Endothelial cell of umbilical vein (primary cell): ENCODE data around the gene RAB21. TPM values are rescaled to one million over a fixed set of nuclear protein-coding genes. Genes with fewer than 3 reads are reported as not detected.

Experiments
- BruUV-seq: library from RNA; stranded (reverse); fragments of 400-500 nt; replicated peaks from 2 replicates; lab custom pipeline; 2021; lab: Mats Ljungman, UMichigan
- CTCF ChIA-PET: fragments of 300-600, 350-600 bp; sonication (Branson Sonifier 250); formaldehyde crosslinking; loops from one replicate; lab custom pipeline; 2021; ENCODE audit warnings: antibody characterized with exemption, inconsistent platforms; lab: Charles Lee
- POLR2A ChIA-PET: fragments of 300-600, 350-600 bp; sonication (Branson Sonifier 250); formaldehyde crosslinking; loops from one replicate; lab custom pipeline; 2021; ENCODE audit warnings: antibody characterized with exemption, inconsistent platforms; lab: Charles Lee
- DNase-seq: peaks from one replicate; pipeline ENCODE4 v3.0.0-alpha.2; 2011; ENCODE audit warnings: low read depth, low spot score
- FAIRE-seq: peaks from 2 replicates; lab custom pipeline; 2011; peaks lifted over from hg19 to GRCh38; lab: Jason Lieb, UNC
- H2AFZ ChIP-seq: 2 replicates; pipeline ENCODE4 v1.6.0; 2012; ENCODE audit warnings: low read depth, low read length, control low read depth, inconsistent platforms
- H3K27ac ChIP-seq: 2 replicates; pipeline ENCODE4 v1.5.1; 2011; ENCODE audit warnings: low read depth, mild to moderate bottlenecking, control low read depth, low read length, moderate library complexity; ENCODE audit not compliant: insufficient read depth
- H3K27me3 ChIP-seq, 2 experiments: 2 replicates each; pipeline versions ENCODE4 v1.6.0 to v1.6.1; 2011; ENCODE audit warnings: low read length in 2 of 2, mixed read lengths in 1 of 2; ENCODE audit not compliant: control insufficient read depth in 2 of 2, insufficient read depth in 2 of 2
- H3K36me3 ChIP-seq, 2 experiments: 2 replicates in 1 of 2; 3 replicates in 1 of 2; pipeline ENCODE4 v1.5.1; 2011; ENCODE audit warnings: low read length in 2 of 2, mild to moderate bottlenecking in 1 of 2, moderate library complexity in 1 of 2; ENCODE audit not compliant: control insufficient read depth in 2 of 2, insufficient read depth in 2 of 2; ENCODE audit errors: extremely low read depth in 1 of 2
- H3K4me1 ChIP-seq: 3 replicates; pipeline ENCODE4 v1.5.1; 2011; ENCODE audit warnings: mild to moderate bottlenecking, low read length; ENCODE audit not compliant: control insufficient read depth, insufficient read depth; ENCODE audit errors: extremely low read depth
- H3K4me2 ChIP-seq: 2 replicates; pipeline ENCODE4 v1.6.1; 2011; ENCODE audit warnings: low read length, control low read depth, mixed read lengths; ENCODE audit not compliant: insufficient read depth
- H3K4me3 ChIP-seq, 3 experiments: fragments of 200-600 bp in 1 of 3; sonication (generic), shearing (Covaris generic) in 1 of 3; replicated peaks in 1 of 3; 2 replicates each; pipeline ENCODE4 v1.5.1; 2011 to 2016; ENCODE audit warnings: control low read depth in 3 of 3, low read length in 3 of 3, mild to moderate bottlenecking in 2 of 3, inconsistent platforms in 1 of 3, low read depth in 1 of 3, moderate library complexity in 1 of 3; ENCODE audit not compliant: insufficient read depth in 1 of 3
- H3K79me2 ChIP-seq: 2 replicates; pipeline ENCODE4 v1.6.0; 2012; ENCODE audit warnings: low read length, inconsistent platforms; ENCODE audit not compliant: control insufficient read depth, insufficient read depth
- H3K9ac ChIP-seq: replicated peaks from 2 replicates; pipeline ENCODE3; 2011; ENCODE audit warnings: low read length, control low read depth; ENCODE audit not compliant: insufficient read depth; ENCODE audit errors: extremely low read depth
- H3K9me1 ChIP-seq: replicated peaks from 3 replicates; pipeline ENCODE4 v1.6.0; 2011; ENCODE audit warnings: mild to moderate bottlenecking, low read length; ENCODE audit not compliant: control insufficient read depth, insufficient read depth; ENCODE audit errors: extremely low read depth
- H3K9me3 ChIP-seq: replicated peaks from 2 replicates; pipeline ENCODE4 v1.5.1; 2012; ENCODE audit warnings: low read length, inconsistent platforms; ENCODE audit not compliant: control insufficient read depth, insufficient read depth
- H4K20me1 ChIP-seq: replicated peaks from 2 replicates; pipeline ENCODE3; 2011; ENCODE audit warnings: mild to moderate bottlenecking, low read length; ENCODE audit not compliant: control insufficient read depth, insufficient read depth; ENCODE audit errors: extremely low read depth
- EZH2 ChIP-seq: IDR thresholded peaks from 2 replicates; pipeline ENCODE4 v1.6.1; 2012; ENCODE audit warnings: borderline replicate concordance, low read depth, mild to moderate bottlenecking, moderate library complexity, low read length, inconsistent platforms; ENCODE audit not compliant: severe bottlenecking
- FOS ChIP-seq: IDR thresholded peaks from 2 replicates; pipeline ENCODE4 v1.6.1; 2011; ENCODE audit warnings: mild to moderate bottlenecking, low read length, moderate library complexity, borderline replicate concordance; ENCODE audit not compliant: insufficient read depth
- GATA2 ChIP-seq: IDR thresholded peaks from 2 replicates; pipeline ENCODE4 v1.7.0; 2011; ENCODE audit warnings: low read depth, mild to moderate bottlenecking, moderate library complexity, mixed read lengths, low read length; ENCODE audit not compliant: insufficient read length, insufficient read depth
- JUN ChIP-seq: IDR thresholded peaks from 2 replicates; pipeline ENCODE4 v1.6.1; 2011; ENCODE audit warnings: borderline replicate concordance, low read depth; ENCODE audit not compliant: insufficient read length, insufficient read depth
- MYC ChIP-seq: IDR thresholded peaks from one replicate; pipeline ENCODE4 v1.6.1; 2011; ENCODE audit warnings: mild to moderate bottlenecking, low read depth, low read length
- POLR2A ChIP-seq: IDR thresholded peaks from 2 replicates; pipeline ENCODE4 v1.6.1; 2012; ENCODE audit warnings: low read depth, mild to moderate bottlenecking, control low read depth, low read length
- POLR2AphosphoS5 ChIP-seq: IDR thresholded peaks from 2 replicates; pipeline ENCODE4 v1.6.1; 2012; ENCODE audit warnings: low read depth, mild to moderate bottlenecking, control low read depth, low read length, moderate library complexity; ENCODE audit not compliant: insufficient read depth
- dilution Hi-C: fragments of 300-500 bp; cut with MboI; formaldehyde crosslinking; loops from one replicate; pipeline ENCODE4 v1.15.0; 2019; ENCODE audit warnings: low sequenced_read_pairs; ENCODE audit not compliant: extremely low pct_ligation_motif_present
- intact Hi-C: fragments of 100-400 bp; cut with micrococcal nuclease; formaldehyde crosslinking; loops from one replicate; pipeline ENCODE4 v1.10.0; 2022
- polyA plus RNA-seq, 4 experiments: library from polyadenylated mRNA; depleted of rRNA in 3 of 4; stranded (reverse) in 3 of 4; unstranded in 1 of 4; fragments of >200 nt; gene quantifications; 2 replicates each; pipeline versions ENCODE4 v1.2.1 to v1.2.3, GENCODE V29; 2011 to 2012; ENCODE audit warnings: missing spikeins in 1 of 4
- total RNA-seq: library from RNA; stranded (reverse); gene quantifications from 2 replicates; pipeline ENCODE4 v1.2.3, GENCODE V29; 2021
- TF ChIP-seq, protein P1 (sequence below), 2 donors: IDR thresholded peaks; 1 replicate in 1 of 2; 2 replicates in 1 of 2; pipeline ENCODE4 v1.5.1; 2011; ENCODE audit warnings: low read length in 2 of 2, mild to moderate bottlenecking in 2 of 2, moderate library complexity in 2 of 2, control low read depth in 1 of 2, inconsistent platforms in 1 of 2, low read depth in 1 of 2; ENCODE audit not compliant: insufficient read depth in 1 of 2; ENCODE audit errors: extremely low read depth in 1 of 2
- TF ChIP-seq, protein P2 (sequence below): IDR thresholded peaks from 2 replicates; pipeline ENCODE4 v1.6.1; 2011; ENCODE audit not compliant: insufficient read depth, insufficient read length

The RAB21 gene
- total and polyA plus RNA-seq, 2 donors (not counting 3 experiments of a cell fraction or from before 2014, with no cell fraction given) = 1.8 to 49.6 TPM

DNA sequence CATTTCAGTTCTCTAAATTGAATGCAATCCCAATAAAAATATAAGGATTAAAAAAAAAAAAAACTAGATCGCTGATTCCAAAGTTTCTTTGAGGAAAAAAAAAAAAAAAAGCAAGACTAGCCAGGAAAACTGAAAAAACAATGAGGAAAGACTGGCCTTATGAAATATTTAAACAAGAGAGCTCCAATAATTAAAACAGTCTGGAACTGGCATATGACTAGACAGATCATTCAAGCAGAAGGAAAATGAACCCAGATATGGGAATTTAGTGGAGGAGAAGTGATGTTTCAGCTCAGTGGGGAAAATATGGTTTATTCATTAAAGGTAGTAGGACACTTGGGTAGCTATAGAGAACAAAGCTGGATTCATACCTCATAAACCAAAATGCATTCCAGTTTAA, 42.9 kb downstream of the RAB21 start:
- intact Hi-C loops (no loop called here), dilution Hi-C loops (no loop called here)
- no peak overlapping the region for H3K27ac ChIP-seq
- no peaks in the 10 kb centered on the region for H3K79me2 ChIP-seq
- no peak for DNase-seq
- TF ChIP-seq GATA2 (no peak), JUN (no peak), POLR2A (no peak), EZH2 (no peak), POLR2AphosphoS5 (no peak), FOS (no peak), MYC (no peak)
- TF ChIP-seq, protein P1, sequence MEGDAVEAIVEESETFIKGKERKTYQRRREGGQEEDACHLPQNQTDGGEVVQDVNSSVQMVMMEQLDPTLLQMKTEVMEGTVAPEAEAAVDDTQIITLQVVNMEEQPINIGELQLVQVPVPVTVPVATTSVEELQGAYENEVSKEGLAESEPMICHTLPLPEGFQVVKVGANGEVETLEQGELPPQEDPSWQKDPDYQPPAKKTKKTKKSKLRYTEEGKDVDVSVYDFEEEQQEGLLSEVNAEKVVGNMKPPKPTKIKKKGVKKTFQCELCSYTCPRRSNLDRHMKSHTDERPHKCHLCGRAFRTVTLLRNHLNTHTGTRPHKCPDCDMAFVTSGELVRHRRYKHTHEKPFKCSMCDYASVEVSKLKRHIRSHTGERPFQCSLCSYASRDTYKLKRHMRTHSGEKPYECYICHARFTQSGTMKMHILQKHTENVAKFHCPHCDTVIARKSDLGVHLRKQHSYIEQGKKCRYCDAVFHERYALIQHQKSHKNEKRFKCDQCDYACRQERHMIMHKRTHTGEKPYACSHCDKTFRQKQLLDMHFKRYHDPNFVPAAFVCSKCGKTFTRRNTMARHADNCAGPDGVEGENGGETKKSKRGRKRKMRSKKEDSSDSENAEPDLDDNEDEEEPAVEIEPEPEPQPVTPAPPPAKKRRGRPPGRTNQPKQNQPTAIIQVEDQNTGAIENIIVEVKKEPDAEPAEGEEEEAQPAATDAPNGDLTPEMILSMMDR (IDR thresholded peaks at IDR 0.05; ENCODE audit: extremely low read depth in 1 of 2, insufficient read depth in 1 of 2, low read depth in 1 of 2, low read length in 2 of 2) = no peak
- TF ChIP-seq, protein P2, sequence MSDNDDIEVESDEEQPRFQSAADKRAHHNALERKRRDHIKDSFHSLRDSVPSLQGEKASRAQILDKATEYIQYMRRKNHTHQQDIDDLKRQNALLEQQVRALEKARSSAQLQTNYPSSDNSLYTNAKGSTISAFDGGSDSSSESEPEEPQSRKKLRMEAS = no peak
- no peak overlapping the region for H3K4me2 ChIP-seq
- no TSS peak for BruUV-seq
- POLR2A ChIA-PET = interaction anchor here (0.6 kb wide), 2 partner anchors 10 to 1198 kb away, joined by 3 read pairs; no protein-coding TSS in a partner anchor
- H3K9ac ChIP-seq = no peak overlapping the region
- no peaks in the 10 kb centered on the region for H4K20me1 ChIP-seq
- H2AFZ ChIP-seq = no peak overlapping the region
- no peak for FAIRE-seq
- H3K4me1 ChIP-seq = peaks cover 13% of the 10 kb centered on the region
- peaks cover 5% of the 10 kb centered on the region for H3K9me1 ChIP-seq
- H3K27me3 ChIP-seq = no peaks in the 10 kb centered on the region
- CTCF ChIA-PET = interaction anchor here (0.7 to 1.6 kb wide), 3 partner anchors 17 to 91 kb away, joined by 3 to 7 read pairs (median 4); no protein-coding TSS in a partner anchor
- H3K4me3 ChIP-seq = no peak overlapping the region
- no peaks in the 10 kb centered on the region for H3K9me3 ChIP-seq
- no peaks in the 10 kb centered on the region for H3K36me3 ChIP-seq
